ENCODE results near the gene TOR1AIP1.

The TOR1AIP1 gene

GRCh38 chr1:179925302-179925701 is 43.2 kb downstream of the TOR1AIP1 start:
- H3K9me3 ChIP-seq (ENCODE audit: severe bottlenecking): no peaks in the 10 kb centered on the region
- DNase-seq: no peak
- H3K4me3 ChIP-seq (ENCODE audit: low read depth, low read length): no peak overlapping the region
- H3K27ac ChIP-seq: no peak overlapping the region
- H3K27me3 ChIP-seq (ENCODE audit: insufficient read depth, low read depth, severe bottlenecking): no peaks in the 10 kb centered on the region
- TF ChIP-seq CTCF (IDR thresholded peaks at IDR 0.05; ENCODE audit: low read depth, low read length): no peak
- no peaks in the 10 kb centered on the region for H3K36me3 ChIP-seq

DNA sequence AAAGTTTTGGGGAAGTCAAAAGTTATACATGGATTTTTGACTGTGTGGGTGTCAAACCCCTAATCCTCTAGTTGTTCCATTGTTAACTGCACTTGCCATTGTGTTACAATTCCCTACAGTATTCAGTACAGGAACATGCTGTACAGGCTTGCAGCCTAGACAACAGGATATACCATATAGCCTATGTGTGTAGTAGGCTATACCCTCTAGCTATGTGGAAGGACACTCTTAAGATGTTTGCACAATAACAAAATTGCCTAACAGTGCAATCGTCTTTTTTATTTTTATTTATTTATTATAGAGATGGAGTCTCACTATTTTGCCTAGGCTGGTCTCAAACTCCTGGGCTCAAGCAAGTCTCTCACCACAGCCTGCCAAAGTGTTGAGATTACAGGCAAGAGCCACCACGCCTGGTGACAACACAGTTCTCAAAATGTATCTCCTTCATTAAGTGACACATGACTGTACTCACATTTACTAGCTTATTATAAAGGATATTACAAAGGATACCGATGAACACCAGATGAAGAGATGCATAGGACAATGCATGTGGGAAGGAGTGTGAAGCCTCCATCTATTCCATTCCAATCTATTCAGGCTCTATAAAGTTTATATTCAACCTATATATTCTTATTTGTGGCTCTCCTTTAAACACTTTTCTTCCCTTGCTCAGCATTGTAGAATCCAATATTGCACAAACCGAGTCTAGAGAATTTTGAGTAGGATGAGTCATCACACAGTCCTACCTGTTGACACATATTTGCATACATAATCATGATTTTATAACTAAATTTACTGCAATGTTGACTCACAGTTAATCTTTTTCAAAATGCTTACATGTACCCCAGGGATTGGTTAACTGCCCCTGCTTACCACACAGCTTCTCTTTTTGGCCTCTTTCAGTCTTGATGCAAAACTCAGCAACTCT is 44.1 kb downstream of the TOR1AIP1 start:
- no peak overlapping the region for H3K4me3 ChIP-seq (ENCODE audit: low read depth, low read length)
- H3K36me3 ChIP-seq: no peaks in the 10 kb centered on the region
- no peaks in the 10 kb centered on the region for H3K9me3 ChIP-seq (ENCODE audit: severe bottlenecking)
- DNase-seq: no peak
- H3K27ac ChIP-seq: no peak overlapping the region
- no peak for TF ChIP-seq CTCF (IDR thresholded peaks at IDR 0.05; ENCODE audit: low read depth, low read length)
- H3K27me3 ChIP-seq (ENCODE audit: insufficient read depth, low read depth, severe bottlenecking): no peaks in the 10 kb centered on the region

DNA sequence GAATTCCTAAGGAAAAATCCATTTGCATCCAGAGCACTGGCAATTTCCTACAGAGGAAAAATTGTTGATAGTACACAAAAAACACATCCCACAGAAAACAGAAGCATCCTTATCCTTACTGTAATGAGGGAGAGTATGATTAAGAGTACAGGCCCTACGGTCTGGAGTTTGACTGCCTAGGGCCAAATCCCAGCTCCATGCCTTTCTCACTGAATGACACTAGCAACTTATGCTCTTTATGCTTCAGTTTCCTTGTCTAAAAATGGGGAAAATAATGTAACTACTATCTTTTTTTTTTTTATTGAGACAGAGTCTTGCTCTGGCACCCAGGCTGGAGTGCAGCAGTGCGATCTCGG is 44.7 kb downstream of the TOR1AIP1 start:
- no peak for TF ChIP-seq CTCF (IDR thresholded peaks at IDR 0.05; ENCODE audit: low read depth, low read length)
- Histone ChIP-seq H3K27ac (no peak overlapping the region), H3K9me3 (ENCODE audit: severe bottlenecking) (no peaks in the 10 kb centered on the region), H3K27me3 (ENCODE audit: insufficient read depth, low read depth, severe bottlenecking) (no peaks in the 10 kb centered on the region), H3K4me3 (ENCODE audit: low read depth, low read length) (no peak overlapping the region), H3K36me3 (no peaks in the 10 kb centered on the region)
- no peak for DNase-seq

GRCh38 chr1:179929955-179930798 is 48.1 kb downstream of the TOR1AIP1 start:
- DNase-seq: no peak
- Histone ChIP-seq H3K9me3 (ENCODE audit: severe bottlenecking) (no peaks in the 10 kb centered on the region), H3K4me3 (ENCODE audit: low read depth, low read length) (no peak overlapping the region), H3K36me3 (no peaks in the 10 kb centered on the region), H3K27ac (no peak overlapping the region), H3K27me3 (ENCODE audit: insufficient read depth, low read depth, severe bottlenecking) (no peaks in the 10 kb centered on the region)
- no peak for TF ChIP-seq CTCF (IDR thresholded peaks at IDR 0.05; ENCODE audit: low read depth, low read length)

- Histone ChIP-seq H3K36me3 (no peaks in the 10 kb centered on the region), H3K4me3 (ENCODE audit: low read depth, low read length) (no peak overlapping the region), H3K27me3 (ENCODE audit: insufficient read depth, low read depth, severe bottlenecking) (no peaks in the 10 kb centered on the region), H3K9me3 (ENCODE audit: severe bottlenecking) (no peaks in the 10 kb centered on the region), H3K27ac (no peak overlapping the region)
- DNase-seq: no peak
- TF ChIP-seq CTCF (IDR thresholded peaks at IDR 0.05; ENCODE audit: low read depth, low read length): no peak
Observed at GRCh38 chr1:179930867-179931266, 48.8 kb downstream of the TOR1AIP1 start.
